ENCODE data around the gene SMTNL2.

The SMTNL2 gene

DNA sequence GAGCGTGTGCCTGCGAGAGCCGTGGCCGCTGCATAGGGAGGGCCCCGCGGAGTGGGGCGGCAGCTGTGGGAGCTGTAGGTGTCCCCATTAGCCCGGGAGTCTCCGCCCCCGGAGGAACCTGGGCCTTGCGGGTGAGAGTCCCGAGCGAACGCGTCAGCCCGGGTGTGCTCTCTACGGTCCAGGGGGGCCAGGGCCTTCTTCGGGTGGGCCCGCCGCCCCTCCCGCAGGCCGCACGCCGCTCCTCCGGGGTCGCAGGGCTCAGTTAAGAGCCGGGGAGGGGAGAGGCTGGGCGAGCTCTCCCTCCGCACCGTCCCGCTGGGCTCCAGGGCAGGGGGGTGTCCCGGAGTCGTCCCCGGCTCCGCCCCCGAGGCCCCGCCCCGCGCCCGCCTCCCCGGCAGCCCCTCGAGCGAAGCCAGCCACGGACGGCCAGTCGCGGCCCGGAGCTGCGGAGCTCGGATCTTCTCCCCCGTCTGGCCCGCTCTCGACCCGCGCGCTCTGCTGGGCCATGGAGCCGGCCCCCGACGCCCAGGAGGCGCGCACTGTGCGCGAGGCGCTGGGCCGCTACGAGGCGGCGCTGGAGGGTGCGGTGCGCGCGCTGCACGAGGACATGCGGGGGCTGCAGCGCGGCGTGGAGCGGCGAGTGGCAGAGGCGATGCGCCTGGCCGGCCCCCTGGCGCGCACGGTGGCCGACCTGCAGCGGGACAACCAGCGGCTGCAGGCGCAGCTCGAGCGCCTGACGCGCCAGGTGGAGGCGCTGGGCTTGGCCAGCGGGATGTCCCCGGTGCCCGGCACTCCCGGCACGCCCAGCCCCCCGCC is at the start of gene SMTNL2:
Gene SMTNL2 (plus strand): TSS at position 429 of the 816 bp plus-strand sequence. CDS start 77 bp downstream, at position 506.
- no peaks in the 10 kb centered on the region for H3K79me2 ChIP-seq (ENCODE audit: control insufficient read depth, insufficient read depth, low read length, unreplicated experiment)
- H3K27me3 ChIP-seq (ENCODE audit: insufficient read depth, low read length), result peaks cover 59% of the 10 kb centered on the region
- no peaks in the 10 kb centered on the region for H3K4me1 ChIP-seq (ENCODE audit: control insufficient read depth, insufficient read depth, low read length, unreplicated experiment)
- H3K4me3 ChIP-seq (ENCODE audit: low read depth, low read length), result peak within 1 kb of the TSS; percentile 39; the same call in 1 of the 2 replicates
- no peaks in the 10 kb centered on the region for H3K36me3 ChIP-seq (ENCODE audit: insufficient read depth, low read length)
- H3K27ac ChIP-seq (ENCODE audit: low read depth, low read length), result no peak within 1 kb of the TSS
- no peak within 1 kb of the TSS for H2AFZ ChIP-seq (ENCODE audit: low read length, unreplicated experiment)

DNA sequence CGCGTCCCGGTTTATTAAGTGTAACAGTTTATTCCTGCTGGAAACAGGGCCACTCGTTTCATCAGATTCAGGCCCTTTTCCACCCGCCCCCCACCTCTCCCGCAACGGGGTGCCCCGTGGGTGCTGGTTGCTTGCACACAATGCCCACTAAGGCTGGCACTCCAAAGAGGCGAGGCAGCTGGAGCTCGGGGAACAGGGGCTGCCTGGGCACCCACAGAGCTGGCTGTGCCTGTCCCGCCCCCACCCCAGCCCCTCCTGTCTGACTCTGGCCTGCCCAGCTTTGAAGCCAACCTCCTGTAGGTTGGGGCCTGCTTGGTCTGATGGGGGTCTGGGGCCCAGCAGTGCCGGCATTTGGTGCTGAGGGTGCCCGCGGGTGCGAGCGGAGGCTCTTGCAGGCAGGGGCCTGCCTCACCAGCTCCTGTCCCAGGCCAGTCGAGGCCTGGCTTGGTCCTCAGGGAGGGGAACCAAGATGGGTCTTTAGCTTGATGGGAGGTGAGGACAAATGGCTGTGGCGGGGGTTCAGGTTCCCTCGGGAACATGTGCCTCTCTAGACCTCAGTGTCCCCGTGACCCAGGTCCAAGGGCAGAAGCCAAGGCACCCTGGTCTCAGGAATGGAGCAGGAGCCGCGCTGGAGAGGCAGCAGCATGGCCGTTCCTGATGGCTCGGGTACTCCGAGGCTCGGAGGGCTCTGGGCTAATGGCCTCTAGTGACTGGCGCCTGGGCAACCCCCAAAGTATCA is 49.2 kb upstream of the SMTNL2 start:
- peaks cover 12% of the 10 kb centered on the region for H3K4me1 ChIP-seq (ENCODE audit: control insufficient read depth, insufficient read depth, low read length, unreplicated experiment)
- H3K79me2 ChIP-seq (ENCODE audit: control insufficient read depth, insufficient read depth, low read length, unreplicated experiment), result no peaks in the 10 kb centered on the region
- H3K4me3 ChIP-seq (ENCODE audit: low read depth, low read length), result no peak overlapping the region
- no peak overlapping the region for H3K27ac ChIP-seq (ENCODE audit: low read depth, low read length)
- no peaks in the 10 kb centered on the region for H3K36me3 ChIP-seq (ENCODE audit: insufficient read depth, low read length)
- H3K27me3 ChIP-seq (ENCODE audit: insufficient read depth, low read length), result no peaks in the 10 kb centered on the region
- no peak overlapping the region for H2AFZ ChIP-seq (ENCODE audit: low read length, unreplicated experiment)

DNA sequence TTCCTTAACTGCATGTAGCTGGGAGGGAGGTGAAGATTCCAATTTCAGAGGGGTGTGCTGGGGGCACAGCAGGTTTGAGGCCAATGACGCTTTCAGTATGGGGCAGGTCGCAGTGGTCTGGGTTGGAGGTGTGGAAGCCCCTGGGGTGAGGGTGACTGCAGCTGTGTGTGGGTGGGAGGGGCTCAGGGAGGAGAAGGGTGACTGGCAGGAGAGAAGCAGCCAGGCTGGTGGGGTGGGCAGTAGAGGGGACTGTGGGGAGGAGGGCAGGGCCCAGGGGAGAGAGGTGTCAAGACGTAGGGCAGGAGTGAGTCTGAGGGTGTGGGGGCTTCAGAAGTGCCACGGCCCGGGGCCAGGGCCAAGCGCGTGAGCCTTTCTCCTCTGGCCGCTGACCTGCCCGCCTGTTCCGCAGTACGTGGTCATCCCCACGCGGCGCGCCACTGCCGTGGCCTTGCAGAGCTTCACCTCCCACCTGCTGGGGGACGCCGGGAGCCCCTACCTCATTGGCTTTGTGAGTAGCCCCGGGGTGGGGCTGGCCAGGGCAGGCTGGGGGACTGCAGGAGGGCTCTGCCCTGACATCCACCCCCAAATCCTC is 48.6 kb upstream of the SMTNL2 start:
- H2AFZ ChIP-seq (ENCODE audit: low read length, unreplicated experiment), result no peak overlapping the region
- peaks cover 12% of the 10 kb centered on the region for H3K4me1 ChIP-seq (ENCODE audit: control insufficient read depth, insufficient read depth, low read length, unreplicated experiment)
- H3K36me3 ChIP-seq (ENCODE audit: insufficient read depth, low read length), result no peaks in the 10 kb centered on the region
- no peak overlapping the region for H3K27ac ChIP-seq (ENCODE audit: low read depth, low read length)
- no peak overlapping the region for H3K4me3 ChIP-seq (ENCODE audit: low read depth, low read length)
- no peaks in the 10 kb centered on the region for H3K79me2 ChIP-seq (ENCODE audit: control insufficient read depth, insufficient read depth, low read length, unreplicated experiment)
- H3K27me3 ChIP-seq (ENCODE audit: insufficient read depth, low read length), result no peaks in the 10 kb centered on the region

DNA sequence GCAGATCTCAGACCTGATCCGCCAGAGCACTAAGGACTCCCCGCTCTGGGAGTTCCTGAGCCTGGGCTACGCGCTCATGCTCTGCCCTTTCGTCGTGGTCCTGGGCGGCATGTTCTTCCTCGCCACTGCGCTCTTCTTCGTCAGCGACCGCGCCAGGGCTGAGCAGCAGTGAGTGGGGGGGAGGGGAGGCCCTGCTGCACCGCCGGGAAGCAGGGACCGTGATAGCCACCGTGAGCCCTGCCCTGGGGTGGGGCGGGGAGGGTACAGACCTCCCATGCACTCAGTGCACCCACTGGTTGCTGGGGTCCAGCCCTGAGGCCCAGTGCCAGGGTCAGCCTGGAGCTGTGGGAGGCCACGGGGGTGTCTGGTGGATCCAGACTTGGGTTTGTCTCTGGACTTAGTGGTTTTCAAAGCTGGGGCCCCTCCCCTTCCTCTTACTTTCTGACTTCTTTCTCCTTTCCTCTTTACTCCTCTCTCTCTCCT is 48.0 kb upstream of the SMTNL2 start:
- no peaks in the 10 kb centered on the region for H3K27me3 ChIP-seq (ENCODE audit: insufficient read depth, low read length)
- peak overlapping the region; percentile 46; the same call in 1 of the 2 replicates for H3K27ac ChIP-seq (ENCODE audit: low read depth, low read length)
- no peaks in the 10 kb centered on the region for H3K79me2 ChIP-seq (ENCODE audit: control insufficient read depth, insufficient read depth, low read length, unreplicated experiment)
- no peaks in the 10 kb centered on the region for H3K36me3 ChIP-seq (ENCODE audit: insufficient read depth, low read length)
- H2AFZ ChIP-seq (ENCODE audit: low read length, unreplicated experiment), result no peak overlapping the region
- peaks cover 12% of the 10 kb centered on the region for H3K4me1 ChIP-seq (ENCODE audit: control insufficient read depth, insufficient read depth, low read length, unreplicated experiment)
- H3K4me3 ChIP-seq (ENCODE audit: low read depth, low read length), result no peak overlapping the region

DNA sequence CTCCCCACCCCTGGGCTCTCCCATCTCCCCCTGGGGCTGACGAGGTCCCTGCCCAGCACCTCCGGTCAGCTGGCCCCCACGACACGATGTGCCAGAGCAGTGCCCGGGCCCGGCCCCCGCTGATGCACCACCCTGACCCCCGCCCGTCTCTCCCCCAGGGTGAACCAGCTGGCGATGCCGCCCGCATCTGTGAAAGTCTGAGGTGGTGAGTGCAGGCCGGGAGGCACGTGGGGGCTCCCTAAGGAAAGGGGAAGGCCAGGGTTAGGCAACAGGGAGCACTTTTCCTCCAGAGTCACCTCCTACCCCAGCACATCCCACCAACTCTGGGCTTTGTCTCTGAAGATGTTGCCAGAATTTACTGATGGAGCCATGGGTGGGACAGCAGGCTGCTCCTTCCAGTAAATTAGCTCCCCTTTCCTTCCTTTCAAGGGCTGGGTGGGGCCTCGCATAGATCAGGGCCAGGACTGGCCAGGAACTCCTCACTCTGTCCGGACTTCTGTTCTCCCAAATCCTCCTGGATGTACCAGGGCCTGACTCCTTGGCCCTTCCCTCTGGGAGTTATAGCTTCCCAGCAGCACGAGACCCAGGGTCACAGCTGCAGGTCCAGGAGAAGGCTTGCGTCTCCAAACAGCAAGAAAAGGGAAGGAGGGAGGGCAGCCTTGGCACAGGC is 47.5 kb upstream of the SMTNL2 start:
- Histone ChIP-seq H3K4me3 (ENCODE audit: low read depth, low read length) (no peak overlapping the region), H3K27me3 (ENCODE audit: insufficient read depth, low read length) (no peaks in the 10 kb centered on the region), H3K79me2 (ENCODE audit: control insufficient read depth, insufficient read depth, low read length, unreplicated experiment) (no peaks in the 10 kb centered on the region), H3K36me3 (ENCODE audit: insufficient read depth, low read length) (no peaks in the 10 kb centered on the region), H3K27ac (ENCODE audit: low read depth, low read length) (peak overlapping the region; percentile 46; the same call in 1 of the 2 replicates), H2AFZ (ENCODE audit: low read length, unreplicated experiment) (no peak overlapping the region), H3K4me1 (ENCODE audit: control insufficient read depth, insufficient read depth, low read length, unreplicated experiment) (peaks cover 12% of the 10 kb centered on the region)

DNA sequence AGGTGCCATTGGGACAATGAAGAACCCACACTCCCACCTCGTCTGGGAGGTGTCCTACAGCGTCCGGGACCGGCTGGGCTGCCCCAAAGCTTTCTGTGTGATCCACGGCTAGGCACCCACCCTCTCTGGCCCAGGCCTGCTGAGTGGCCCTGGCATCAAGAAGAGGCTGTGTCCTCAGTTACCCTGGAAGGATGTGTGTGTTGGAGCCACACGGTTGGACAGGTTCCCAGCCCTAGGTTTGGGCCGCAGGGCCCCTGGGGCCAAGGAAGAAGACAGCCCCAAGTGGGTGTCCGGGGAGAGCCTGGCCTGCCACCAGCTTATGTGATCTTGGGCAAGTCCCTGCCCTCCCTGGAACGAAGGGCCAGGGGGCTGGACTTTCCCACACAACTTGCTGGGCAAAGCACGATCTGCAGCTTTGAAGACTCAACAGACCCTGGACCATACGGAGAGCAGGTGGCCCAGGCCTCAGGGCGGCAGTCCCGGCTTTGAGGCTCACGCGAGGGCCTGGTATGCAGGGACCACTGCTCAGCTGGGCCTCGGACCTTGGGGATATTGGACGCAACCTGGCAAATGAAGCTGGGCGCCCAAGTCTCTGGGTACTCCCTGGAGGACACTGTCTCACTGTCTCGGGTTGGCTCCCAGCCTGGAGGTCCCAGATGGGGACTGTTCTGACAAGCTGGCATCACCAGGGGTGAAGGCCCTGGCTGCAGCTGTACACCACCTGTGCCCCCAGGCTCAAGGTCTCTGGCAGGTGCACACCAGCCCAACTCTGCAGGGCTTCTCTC is 46.7 kb upstream of the SMTNL2 start:
- H3K4me1 ChIP-seq (ENCODE audit: control insufficient read depth, insufficient read depth, low read length, unreplicated experiment), result peaks cover 12% of the 10 kb centered on the region
- H3K4me3 ChIP-seq (ENCODE audit: low read depth, low read length), result no peak overlapping the region
- no peaks in the 10 kb centered on the region for H3K79me2 ChIP-seq (ENCODE audit: control insufficient read depth, insufficient read depth, low read length, unreplicated experiment)
- no peaks in the 10 kb centered on the region for H3K36me3 ChIP-seq (ENCODE audit: insufficient read depth, low read length)
- H2AFZ ChIP-seq (ENCODE audit: low read length, unreplicated experiment), result no peak overlapping the region
- H3K27ac ChIP-seq (ENCODE audit: low read depth, low read length), result peak overlapping the region; percentile 46; the same call in 1 of the 2 replicates
- H3K27me3 ChIP-seq (ENCODE audit: insufficient read depth, low read length), result no peaks in the 10 kb centered on the region

DNA sequence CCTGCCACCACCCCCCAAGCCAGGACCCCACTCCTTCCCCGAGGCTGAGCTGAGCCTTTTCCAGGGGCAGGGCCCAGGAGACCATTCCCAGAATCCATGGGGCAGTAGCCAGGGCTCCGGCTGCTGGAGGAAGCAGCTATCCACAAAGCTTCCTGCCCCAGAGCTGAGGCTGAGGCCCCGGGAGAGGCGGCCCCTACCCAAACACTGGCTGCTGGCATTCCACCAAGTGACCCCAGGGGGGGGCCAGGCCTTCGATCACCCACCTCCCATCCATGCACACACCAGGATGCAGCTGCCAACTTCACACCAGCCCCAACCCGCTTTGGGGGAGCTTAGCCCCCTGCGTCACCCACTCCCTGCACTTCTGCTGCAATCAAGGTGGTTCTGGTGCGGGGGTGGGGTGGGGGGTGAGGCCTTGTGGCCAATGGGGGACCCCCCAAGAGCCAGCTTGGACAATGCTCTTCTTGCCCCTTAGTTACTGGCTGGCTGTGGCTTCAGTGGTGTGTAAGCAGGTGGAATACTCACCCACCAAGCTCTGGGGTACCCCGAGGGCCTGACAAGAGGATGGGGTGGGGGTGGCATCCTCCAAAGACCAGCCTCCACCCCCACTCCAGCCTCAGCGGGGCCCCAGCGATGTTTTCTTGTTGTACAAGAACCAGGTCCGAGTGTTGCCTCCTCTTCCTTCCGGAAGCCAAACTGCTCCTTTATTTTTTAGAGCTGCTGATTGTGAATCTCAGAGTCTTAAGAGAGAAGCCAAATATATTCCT is 45.9 kb upstream of the SMTNL2 start:
- no peak overlapping the region for H3K27ac ChIP-seq (ENCODE audit: low read depth, low read length)
- no peak overlapping the region for H3K4me3 ChIP-seq (ENCODE audit: low read depth, low read length)
- no peaks in the 10 kb centered on the region for H3K36me3 ChIP-seq (ENCODE audit: insufficient read depth, low read length)
- H3K79me2 ChIP-seq (ENCODE audit: control insufficient read depth, insufficient read depth, low read length, unreplicated experiment), result no peaks in the 10 kb centered on the region
- no peak overlapping the region for H2AFZ ChIP-seq (ENCODE audit: low read length, unreplicated experiment)
- no peaks in the 10 kb centered on the region for H3K27me3 ChIP-seq (ENCODE audit: insufficient read depth, low read length)
- peaks cover 12% of the 10 kb centered on the region for H3K4me1 ChIP-seq (ENCODE audit: control insufficient read depth, insufficient read depth, low read length, unreplicated experiment)

DNA sequence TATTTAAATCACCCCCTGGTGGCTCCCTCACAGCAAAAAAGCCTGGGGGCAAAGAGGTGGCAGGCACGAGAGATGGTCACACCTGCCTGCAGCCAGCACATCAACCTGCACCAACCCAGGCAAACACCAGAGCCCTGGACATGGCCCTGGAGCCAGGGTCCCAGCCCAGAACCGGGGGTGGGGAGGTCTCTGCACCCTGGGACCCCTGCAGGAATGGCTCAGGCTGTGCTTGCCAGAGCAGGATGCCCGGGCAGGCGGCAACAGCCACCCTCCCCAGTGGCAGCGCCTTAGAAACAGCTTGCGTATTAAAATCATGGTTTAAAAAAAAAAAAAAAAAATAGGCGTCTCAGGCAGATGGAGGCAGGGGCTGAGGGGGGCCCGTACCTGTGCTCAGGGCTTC is 45.3 kb upstream of the SMTNL2 start:
- Histone ChIP-seq H2AFZ (ENCODE audit: low read length, unreplicated experiment) (no peak overlapping the region), H3K36me3 (ENCODE audit: insufficient read depth, low read length) (no peaks in the 10 kb centered on the region), H3K4me3 (ENCODE audit: low read depth, low read length) (no peak overlapping the region), H3K27ac (ENCODE audit: low read depth, low read length) (no peak overlapping the region), H3K27me3 (ENCODE audit: insufficient read depth, low read length) (no peaks in the 10 kb centered on the region), H3K4me1 (ENCODE audit: control insufficient read depth, insufficient read depth, low read length, unreplicated experiment) (peaks cover 12% of the 10 kb centered on the region), H3K79me2 (ENCODE audit: control insufficient read depth, insufficient read depth, low read length, unreplicated experiment) (no peaks in the 10 kb centered on the region)

DNA sequence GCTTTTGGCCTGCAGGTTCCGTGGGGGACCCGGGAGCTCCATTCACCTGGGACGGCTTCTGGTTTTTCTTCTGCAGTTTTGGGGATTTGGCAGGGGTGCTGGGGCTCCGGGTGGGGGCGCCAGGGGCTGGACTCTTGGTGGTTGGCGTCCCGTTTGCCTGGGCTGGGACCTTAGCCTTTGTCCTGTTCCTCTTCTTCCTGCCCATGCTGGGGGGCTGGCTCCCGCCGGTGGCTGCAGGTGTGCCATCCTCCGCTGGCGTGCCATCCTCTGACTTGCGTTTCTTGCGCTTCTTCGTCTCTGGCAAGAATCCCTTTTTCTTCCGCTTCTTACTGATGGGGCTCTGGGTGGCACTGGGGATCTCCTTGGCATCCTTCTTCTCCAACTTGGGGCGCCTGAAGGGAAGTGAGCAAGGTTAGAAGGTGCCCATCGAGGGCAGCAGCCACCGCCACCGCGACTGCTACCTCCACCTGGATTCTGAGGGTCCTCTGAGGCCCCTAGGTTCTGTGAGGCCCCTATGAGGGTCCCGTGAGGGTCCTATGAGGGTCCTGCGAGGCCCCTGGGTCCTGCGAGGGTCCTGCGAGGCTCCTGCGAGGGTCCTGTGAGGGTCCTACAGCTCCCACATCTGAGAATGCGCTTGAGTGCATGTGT is 44.6 kb upstream of the SMTNL2 start:
- Histone ChIP-seq H3K4me1 (ENCODE audit: control insufficient read depth, insufficient read depth, low read length, unreplicated experiment) (peaks cover 12% of the 10 kb centered on the region), H3K79me2 (ENCODE audit: control insufficient read depth, insufficient read depth, low read length, unreplicated experiment) (no peaks in the 10 kb centered on the region), H3K27ac (ENCODE audit: low read depth, low read length) (no peak overlapping the region), H3K27me3 (ENCODE audit: insufficient read depth, low read length) (no peaks in the 10 kb centered on the region), H3K36me3 (ENCODE audit: insufficient read depth, low read length) (no peaks in the 10 kb centered on the region), H2AFZ (ENCODE audit: low read length, unreplicated experiment) (no peak overlapping the region), H3K4me3 (ENCODE audit: low read depth, low read length) (no peak overlapping the region)
